CD4-positive, alpha-beta T cell treated with Interleukin-17A for 4 hours (primary cell): ENCODE measurements around the gene PIWIL1.

Experiments used
- DNase-seq: peaks from one replicate; pipeline ENCODE4 v3.0.0-alpha.2; 2020; ENCODE audit warnings: mixed read lengths

Gene PIWIL1

GRCh38 chr12:130338794-130339601 is 1.3 kb downstream of the PIWIL1 start:
- no peak for DNase-seq

GRCh38 chr12:130339951-130340350 is 2.3 kb downstream of the PIWIL1 start:
- no peak for DNase-seq

GRCh38 chr12:130342442-130342841 is 4.8 kb downstream of the PIWIL1 start:
- no peak for DNase-seq

DNA sequence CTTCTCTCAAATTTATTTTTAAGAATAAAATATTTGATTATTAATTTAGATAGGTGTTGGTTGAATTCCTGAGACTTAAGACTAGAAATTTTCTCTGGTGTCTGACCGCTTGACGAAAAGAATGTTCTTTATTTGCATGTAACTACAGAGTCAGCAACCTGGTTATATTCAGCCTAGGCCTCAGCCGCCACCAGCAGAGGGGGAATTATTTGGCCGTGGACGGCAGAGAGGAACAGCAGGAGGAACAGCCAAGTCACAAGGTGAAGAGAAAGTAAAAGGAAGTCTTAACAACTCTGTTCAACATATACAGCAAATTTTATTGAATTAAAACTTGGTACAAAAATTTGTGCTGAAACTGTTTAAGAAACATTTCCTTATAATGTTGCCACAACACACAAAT is 5.2 kb downstream of the PIWIL1 start:
- no peak for DNase-seq

DNA sequence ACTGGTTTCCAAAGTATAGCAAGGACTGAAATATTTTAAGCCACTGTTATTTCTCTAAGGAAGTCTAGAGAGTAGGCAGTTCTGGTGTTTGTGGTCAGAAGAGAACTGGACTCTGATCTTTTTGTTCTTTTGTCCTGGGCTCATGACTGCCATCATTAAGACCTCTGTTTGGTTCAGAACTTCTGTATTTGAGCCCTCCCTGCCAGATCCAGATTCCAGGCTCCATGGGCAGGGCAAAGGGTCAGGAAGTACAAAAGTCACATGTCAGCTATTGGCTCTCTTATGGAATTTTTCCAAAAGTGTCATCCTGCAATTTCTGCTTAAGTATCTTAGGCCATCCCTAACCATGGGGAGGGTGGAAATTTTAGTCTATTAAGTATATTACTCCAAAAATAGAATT is 6.8 kb downstream of the PIWIL1 start:
- no peak for DNase-seq

DNA sequence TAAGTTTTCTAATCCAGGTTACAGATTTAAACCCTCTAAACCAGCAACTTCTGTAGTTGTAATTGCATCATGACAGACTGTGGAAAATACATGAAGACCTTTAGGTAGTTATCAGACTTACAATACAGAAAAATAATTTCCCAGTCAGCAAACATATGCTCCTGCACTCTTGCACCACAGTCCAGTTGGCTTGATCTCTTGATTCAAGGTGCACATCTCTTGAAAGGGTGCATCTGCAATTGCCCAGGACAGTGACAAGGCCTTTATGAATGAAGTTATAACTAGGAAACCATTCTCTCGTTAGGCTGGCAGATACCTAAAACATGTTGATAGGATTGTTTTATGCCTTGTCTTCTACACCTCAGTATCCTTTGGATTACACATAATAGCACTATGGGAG is 7.6 kb downstream of the PIWIL1 start:
- DNase-seq, result no peak

GRCh38 chr12:130347588-130347987 is 9.9 kb downstream of the PIWIL1 start:
- no peak for DNase-seq

DNA sequence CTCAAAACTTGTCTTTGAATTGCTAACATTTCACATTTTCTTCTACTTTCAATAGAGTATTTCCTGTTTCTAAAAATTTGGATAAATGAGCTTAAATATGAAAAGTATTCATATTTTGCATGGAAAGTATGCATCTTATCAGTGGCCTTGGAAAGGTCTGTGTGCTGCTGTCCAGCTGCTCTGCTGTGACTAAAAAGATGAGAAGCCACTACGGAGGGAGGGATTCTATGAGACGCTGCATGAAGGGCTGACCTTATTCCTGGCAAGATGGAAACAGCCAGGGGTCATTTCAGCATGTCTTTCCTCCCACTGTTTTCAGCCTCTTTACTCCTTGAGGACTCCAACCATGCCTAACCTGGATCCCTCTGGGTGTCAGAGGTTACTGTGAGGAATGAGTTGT is 13.0 kb downstream of the PIWIL1 start:
- no peak for DNase-seq

DNA sequence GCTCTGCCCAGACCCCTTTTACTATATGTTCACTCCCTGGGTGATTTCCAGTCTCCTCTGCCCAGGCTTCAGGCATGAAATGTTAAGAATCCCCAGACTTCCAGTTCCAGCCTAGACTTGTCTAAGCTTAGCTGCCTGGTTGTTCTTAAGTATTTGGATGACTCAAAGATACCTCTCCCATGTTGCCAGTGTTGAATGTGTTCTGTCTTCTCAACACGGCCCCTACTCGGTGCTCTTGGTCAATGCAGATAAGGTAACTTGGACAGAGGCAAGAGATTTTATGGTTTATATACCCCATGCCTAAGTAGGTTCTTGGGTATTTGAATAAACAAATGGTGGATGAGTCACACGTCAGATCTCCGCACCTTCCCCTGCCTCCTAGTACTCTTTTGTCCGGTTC is 13.6 kb downstream of the PIWIL1 start:
- DNase-seq, result no peak

- no peak for DNase-seq
These were observed 15.4 kb downstream of the PIWIL1 start for GRCh38 chr12:130353081-130353480.

DNA sequence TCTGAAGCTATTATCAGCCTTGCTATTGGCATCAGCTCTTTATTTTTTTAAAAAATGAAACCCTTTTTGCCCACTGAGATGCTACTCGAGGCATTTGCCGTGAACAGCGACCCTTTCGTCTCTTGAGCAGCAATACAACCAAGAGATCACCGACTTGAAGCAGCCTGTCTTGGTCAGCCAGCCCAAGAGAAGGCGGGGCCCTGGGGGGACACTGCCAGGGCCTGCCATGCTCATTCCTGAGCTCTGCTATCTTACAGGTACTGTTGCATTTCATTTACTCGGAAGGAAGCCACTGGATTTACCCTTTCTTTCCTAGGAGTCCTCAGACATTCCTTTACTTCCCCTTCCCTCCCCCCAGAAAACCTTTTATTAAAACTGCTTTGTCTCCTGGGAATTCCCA is 16.7 kb downstream of the PIWIL1 start:
- no peak for DNase-seq

DNA sequence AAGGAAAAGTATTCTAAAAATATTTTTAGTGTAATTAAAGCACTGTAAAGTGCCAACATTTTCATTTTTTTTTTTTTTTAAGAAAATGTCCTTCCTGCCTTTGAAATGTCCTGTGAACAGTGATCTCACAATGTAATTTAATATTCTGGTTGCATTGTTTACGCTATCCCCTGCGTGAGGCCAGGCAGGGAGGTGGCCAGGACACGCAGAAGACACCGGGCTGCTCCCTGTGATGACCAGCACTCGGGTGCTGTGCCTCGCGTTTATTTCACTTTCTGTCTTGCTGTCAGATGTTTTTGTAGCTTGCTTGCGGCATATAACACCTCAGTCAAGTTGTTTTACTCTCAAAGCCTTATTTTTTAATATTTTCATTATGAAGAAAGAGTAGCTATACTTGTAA is 18.5 kb downstream of the PIWIL1 start:
- no peak for DNase-seq

- no peak for DNase-seq
These were observed 19.6 kb downstream of the PIWIL1 start for GRCh38 chr12:130357241-130357640.

DNA sequence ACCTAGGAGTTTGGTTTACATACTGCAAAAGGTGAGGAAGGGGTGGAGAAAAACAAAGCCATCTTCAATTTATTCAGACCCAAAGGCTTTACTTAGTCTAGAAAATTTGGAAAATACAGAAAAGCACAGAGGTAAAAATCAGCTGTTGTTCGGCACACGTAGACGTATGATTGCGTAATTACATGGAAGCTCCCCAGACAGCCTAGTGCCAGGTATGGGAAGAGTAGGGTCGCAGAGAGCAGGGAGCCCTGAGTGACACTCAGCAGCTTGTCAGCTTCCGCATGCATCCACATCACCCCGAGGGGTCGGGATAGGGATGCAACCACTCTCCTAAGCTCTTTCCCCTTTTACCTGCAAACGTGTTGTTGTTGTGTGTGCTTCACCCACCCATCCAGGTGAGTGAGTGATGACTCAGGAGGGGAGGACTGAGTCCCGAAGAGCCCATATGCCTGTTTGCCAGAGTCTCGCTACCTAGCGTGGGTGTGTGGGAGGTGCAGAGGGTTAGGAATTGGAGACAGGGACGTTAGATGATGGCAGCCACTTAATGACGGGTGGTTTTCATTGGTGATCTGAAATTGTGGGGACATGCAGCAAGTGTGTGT is 20.1 kb downstream of the PIWIL1 start:
- DNase-seq, result no peak

DNA sequence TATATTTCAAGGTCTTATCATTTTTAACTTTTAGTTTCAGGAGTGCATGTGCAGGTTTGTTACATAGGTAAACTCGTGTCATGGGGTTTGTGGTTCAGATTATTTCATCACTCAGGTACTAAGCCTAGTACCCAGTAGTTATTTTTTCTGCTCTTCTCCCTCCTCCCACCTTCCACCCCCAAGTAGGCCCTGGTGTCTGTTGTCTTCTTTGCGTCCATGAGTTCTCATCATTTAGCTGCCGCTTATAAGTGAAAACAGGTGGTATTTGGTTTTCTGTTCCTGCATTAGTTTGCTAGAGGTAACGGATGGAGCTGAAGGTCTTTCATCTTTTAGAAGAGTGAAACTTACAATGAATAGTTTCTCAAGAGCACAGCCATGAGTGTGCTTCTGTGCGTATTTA is 24.4 kb downstream of the PIWIL1 start:
- DNase-seq, result no peak

DNA sequence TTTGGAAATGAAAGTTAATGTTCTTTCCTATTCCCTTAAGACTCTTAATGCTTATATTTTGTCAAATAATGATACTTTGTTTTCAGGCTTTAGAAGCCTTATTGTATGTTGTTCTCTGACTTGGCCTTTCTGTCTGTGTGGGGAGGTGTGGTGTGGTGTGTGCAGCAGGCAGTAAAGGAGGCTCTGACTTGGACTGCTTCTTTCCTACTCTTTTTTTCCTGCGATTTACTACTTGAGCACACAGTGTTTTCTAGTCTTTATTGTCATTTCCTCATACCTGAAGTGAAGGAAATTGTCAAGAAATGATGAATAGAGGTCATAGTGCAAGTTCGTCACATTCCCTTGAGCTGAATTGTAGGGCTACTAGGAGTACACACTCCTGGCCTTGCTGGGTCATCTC is 26.9 kb downstream of the PIWIL1 start:
- no peak for DNase-seq

DNA sequence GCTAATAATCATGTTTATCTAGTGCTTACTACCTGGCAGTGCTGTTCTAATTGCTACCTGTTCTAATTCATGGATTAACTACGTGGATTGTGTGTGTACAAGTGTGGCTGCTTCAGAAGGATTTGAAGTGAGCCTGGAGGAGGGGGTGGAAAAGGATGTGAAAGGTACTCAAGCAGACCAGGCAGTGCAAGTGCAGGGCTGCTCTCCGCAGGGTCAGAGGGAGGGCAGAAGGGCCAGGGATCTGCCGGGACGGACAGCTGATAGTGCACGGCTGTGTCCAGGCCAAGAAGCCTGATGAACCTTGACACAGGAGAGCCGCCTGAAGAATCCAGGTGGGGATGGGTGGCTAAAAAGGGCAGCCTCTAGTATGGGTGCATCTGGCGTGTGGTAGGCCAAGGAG is 28.5 kb downstream of the PIWIL1 start:
- no peak for DNase-seq

- DNase-seq, result no peak
These were observed 29.3 kb downstream of the PIWIL1 start for GRCh38 chr12:130367003-130367402.

DNA sequence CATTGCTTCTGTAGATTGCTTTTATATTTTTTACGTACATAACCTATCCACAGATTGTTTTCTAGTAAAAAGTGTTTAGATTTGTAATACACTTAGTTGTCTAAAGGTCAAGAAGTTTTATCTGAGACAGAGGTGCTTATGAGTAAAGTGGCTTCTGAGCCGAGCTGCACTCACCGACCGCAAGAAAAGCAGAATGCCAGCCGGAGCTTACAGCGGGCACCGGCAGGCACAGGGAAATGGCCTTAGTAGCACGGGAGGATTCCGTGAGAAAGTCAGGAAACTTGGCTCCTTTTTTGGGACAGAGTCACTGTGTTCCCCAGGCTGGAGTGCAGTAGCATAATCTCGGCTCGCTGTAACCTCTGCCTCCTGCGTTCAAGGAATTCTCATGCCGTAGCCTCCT is 29.8 kb downstream of the PIWIL1 start:
- DNase-seq, result no peak

DNA sequence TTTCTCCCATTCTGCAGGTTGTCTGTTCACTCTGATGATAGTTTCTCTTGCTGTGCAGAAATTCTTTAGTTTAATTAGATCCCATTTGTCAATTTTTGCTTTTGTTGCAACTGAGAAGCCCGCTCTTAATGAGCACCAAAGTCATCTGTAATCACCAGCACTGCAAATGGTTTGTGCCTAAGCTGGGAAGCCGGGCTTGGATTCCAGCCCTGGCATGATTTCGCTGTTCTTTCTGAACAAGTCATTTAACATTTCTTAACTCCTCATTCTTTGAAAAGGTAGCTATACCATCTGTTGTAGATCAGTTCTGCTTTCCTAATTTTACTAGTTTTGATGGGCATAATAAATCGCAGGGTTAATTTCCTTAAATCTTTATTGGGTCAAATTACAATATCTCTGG is 32.1 kb downstream of the PIWIL1 start:
- no peak for DNase-seq

DNA sequence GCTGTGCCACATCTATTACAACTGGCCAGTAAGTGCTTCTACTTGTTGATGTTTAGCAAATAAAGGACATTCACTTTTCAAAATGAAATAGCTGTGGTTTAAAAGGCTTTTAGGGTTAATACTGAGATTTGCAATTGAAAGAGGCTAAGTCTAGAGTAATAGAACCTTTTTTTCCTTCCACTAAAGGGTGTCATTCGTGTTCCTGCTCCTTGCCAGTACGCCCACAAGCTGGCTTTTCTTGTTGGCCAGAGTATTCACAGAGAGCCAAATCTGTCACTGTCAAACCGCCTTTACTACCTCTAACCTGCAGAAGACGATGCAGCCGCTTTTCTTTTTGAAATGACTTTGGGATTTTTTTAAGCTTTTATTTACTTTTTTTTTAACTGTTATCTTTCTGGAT is 33.6 kb downstream of the PIWIL1 start:
- DNase-seq, result no peak

DNA sequence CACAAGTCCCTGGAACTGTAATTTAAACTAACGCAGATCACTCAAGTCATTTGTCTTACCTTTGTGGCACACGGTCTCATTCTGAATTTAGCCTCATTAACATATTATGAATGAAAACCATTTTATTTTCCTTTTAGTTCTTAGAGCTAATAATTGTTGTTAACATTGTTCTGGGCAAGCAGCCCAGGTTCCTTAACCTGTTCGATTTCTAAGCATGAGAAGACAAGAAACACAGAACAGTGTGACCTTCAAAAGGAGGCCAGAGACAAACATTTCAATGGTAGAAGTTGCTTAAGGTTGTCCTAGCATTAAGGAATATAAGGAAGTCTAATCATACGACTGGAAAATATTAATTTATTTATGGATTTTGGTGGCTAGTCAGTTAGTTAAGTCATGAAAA is 35.2 kb downstream of the PIWIL1 start:
- no peak for DNase-seq

- DNase-seq, result no peak
These were observed 36.4 kb downstream of the PIWIL1 start for GRCh38 chr12:130374083-130374482.

DNA sequence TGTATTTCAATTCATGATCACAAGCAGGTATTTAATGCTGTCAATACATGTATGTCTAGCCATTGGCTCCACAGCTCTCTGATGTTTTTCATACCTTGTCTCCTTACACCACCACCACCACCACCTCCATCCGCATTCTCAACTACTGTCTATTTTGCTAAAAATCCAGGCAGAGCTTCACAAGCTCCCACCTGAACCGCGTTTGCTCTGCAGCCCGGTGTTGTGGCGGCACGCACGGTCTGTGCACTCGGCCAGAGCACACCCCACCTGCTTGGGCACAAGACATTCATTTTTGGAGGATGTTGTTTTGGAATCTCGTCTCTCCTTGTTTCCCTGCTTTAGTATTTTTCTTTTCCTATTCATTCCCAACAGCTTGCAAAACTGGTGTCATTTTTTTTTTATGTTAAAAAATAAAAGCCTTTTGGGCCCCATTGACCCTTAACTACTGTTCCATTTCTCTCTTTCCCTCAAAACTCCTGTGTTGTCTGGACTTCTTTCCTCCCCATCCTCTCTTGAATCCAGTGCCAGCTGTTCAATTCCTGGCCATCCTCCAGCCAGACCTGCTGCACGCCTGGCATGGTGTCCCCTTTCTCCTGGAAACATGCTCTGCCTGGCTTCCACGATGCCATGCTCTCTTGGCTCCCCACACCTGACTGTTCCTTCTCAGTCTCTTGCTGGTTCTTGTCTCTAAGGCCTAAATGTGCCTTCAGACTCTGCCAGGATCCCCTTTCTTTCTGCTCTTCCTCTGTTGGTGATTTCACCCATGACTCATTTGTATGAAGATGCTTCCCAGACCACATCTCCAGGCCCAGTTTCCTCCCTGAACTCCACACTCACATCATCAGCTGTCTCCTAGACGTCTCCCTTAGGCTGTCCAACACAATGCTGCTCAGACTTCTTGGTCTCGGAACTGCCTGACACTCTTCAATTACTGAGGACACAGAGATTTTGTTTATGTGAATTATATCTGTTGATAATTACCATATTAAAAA is 37.9 kb downstream of the PIWIL1 start:
- no peak for DNase-seq
